SK-N-SH treated with all-trans-retinoic acid at 6 μM for 48 hours (cell line): ENCODE measurements around the gene CDC42SE2.

Experiments used
- BACH2 ChIP-seq: fragments of 250-450 bp; sonication (Bioruptor Pico); IDR thresholded peaks from 2 replicates; pipeline ENCODE4 v1.9.0; 2021; ENCODE audit warnings: mild to moderate bottlenecking, borderline replicate concordance
- CSDC2 ChIP-seq: fragments of 250-450 bp; sonication (Bioruptor Pico); IDR thresholded peaks from 2 replicates; pipeline ENCODE4 v1.5.0; 2020; ENCODE audit warnings: mild to moderate bottlenecking, moderate library complexity
- GLIS3 ChIP-seq: fragments of 250-450 bp; sonication (Bioruptor Pico); IDR thresholded peaks from 2 replicates; pipeline ENCODE4 v1.5.0; 2020; ENCODE audit warnings: mild to moderate bottlenecking, moderate library complexity
- TCF4 ChIP-seq: fragments of 250-450 bp; sonication (Bioruptor Pico); IDR thresholded peaks from 2 replicates; pipeline ENCODE4 v1.8.0; 2021; ENCODE audit warnings: mild to moderate bottlenecking, moderate library complexity, borderline replicate concordance
- TOX ChIP-seq: fragments of 250-450 bp; sonication (Bioruptor Pico); IDR thresholded peaks from 2 replicates; pipeline ENCODE4 v1.8.0; 2021; ENCODE audit warnings: mild to moderate bottlenecking, moderate library complexity, borderline replicate concordance
- ZC3H10 ChIP-seq: fragments of 250-450 bp; sonication (Bioruptor Pico); IDR thresholded peaks from 2 replicates; pipeline ENCODE4 v1.5.1; 2021; ENCODE audit warnings: mild to moderate bottlenecking, moderate library complexity
- ZFP30 ChIP-seq: fragments of 450-650 bp; formaldehyde crosslinking; IDR thresholded peaks from 2 replicates; pipeline ENCODE4 v1.5.0; 2022; ENCODE audit warnings: mild to moderate bottlenecking, moderate library complexity
- ZNF8 ChIP-seq: fragments of 450-650 bp; formaldehyde crosslinking; IDR thresholded peaks from 2 replicates; pipeline ENCODE4 v1.5.0; 2020; ENCODE audit warnings: mild to moderate bottlenecking, moderate library complexity
- TF ChIP-seq, protein P1 (sequence below): fragments of 250-450 bp; sonication (Bioruptor Pico); IDR thresholded peaks from 2 replicates; pipeline ENCODE4 v1.5.1; 2021; ENCODE audit warnings: mild to moderate bottlenecking, moderate library complexity
- TF ChIP-seq, protein P2 (sequence below): fragments of 250-450 bp; sonication (Bioruptor Pico); IDR thresholded peaks from 2 replicates; pipeline ENCODE4 v1.5.0; 2020; ENCODE audit warnings: mild to moderate bottlenecking, moderate library complexity
- TF ChIP-seq, protein P3 (sequence below): fragments of 250-450 bp; sonication (Bioruptor Pico); IDR thresholded peaks from 2 replicates; pipeline ENCODE4 v1.8.0; 2020; ENCODE audit warnings: mild to moderate bottlenecking, moderate library complexity, borderline replicate concordance

DNA sequence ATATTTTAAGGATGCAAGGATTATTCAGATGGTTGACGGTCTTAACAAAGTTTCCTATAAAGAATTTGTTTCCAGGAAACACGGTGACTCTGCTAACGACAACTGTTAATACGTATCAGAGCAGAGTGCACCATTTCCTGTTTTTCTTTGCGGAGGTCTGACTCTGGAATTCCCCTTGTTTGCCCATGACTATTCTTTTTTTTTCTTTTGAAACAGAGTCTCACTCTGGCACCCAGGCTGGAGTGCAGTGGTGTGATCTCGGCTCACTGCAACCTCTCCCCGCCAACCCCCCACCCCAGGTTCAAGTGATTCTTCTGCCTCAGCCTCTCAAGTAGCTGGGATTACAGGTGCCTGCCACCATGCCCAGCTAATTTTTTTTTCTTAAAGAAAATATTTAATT, 115.9 kb downstream of the CDC42SE2 start:
- TF ChIP-seq, protein P1, sequence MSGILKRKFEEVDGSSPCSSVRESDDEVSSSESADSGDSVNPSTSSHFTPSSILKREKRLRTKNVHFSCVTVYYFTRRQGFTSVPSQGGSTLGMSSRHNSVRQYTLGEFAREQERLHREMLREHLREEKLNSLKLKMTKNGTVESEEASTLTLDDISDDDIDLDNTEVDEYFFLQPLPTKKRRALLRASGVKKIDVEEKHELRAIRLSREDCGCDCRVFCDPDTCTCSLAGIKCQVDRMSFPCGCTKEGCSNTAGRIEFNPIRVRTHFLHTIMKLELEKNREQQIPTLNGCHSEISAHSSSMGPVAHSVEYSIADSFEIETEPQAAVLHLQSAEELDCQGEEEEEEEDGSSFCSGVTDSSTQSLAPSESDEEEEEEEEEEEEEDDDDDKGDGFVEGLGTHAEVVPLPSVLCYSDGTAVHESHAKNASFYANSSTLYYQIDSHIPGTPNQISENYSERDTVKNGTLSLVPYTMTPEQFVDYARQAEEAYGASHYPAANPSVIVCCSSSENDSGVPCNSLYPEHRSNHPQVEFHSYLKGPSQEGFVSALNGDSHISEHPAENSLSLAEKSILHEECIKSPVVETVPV: no peak
- TF ChIP-seq TOX (CRISPR knock-in tag) (no peak), ZNF8 (CRISPR knock-in tag) (no peak), BACH2 (no peak), GLIS3 (CRISPR knock-in tag) (no peak), ZFP30 (CRISPR knock-in tag) (no peak), CSDC2 (CRISPR knock-in tag) (no peak), ZC3H10 (no peak), TCF4 (CRISPR knock-in tag) (no peak)
- TF ChIP-seq, protein P2, sequence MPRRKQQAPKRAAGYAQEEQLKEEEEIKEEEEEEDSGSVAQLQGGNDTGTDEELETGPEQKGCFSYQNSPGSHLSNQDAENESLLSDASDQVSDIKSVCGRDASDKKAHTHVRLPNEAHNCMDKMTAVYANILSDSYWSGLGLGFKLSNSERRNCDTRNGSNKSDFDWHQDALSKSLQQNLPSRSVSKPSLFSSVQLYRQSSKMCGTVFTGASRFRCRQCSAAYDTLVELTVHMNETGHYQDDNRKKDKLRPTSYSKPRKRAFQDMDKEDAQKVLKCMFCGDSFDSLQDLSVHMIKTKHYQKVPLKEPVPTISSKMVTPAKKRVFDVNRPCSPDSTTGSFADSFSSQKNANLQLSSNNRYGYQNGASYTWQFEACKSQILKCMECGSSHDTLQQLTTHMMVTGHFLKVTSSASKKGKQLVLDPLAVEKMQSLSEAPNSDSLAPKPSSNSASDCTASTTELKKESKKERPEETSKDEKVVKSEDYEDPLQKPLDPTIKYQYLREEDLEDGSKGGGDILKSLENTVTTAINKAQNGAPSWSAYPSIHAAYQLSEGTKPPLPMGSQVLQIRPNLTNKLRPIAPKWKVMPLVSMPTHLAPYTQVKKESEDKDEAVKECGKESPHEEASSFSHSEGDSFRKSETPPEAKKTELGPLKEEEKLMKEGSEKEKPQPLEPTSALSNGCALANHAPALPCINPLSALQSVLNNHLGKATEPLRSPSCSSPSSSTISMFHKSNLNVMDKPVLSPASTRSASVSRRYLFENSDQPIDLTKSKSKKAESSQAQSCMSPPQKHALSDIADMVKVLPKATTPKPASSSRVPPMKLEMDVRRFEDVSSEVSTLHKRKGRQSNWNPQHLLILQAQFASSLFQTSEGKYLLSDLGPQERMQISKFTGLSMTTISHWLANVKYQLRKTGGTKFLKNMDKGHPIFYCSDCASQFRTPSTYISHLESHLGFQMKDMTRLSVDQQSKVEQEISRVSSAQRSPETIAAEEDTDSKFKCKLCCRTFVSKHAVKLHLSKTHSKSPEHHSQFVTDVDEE (CRISPR knock-in tag): no peak
- TF ChIP-seq, protein P3, sequence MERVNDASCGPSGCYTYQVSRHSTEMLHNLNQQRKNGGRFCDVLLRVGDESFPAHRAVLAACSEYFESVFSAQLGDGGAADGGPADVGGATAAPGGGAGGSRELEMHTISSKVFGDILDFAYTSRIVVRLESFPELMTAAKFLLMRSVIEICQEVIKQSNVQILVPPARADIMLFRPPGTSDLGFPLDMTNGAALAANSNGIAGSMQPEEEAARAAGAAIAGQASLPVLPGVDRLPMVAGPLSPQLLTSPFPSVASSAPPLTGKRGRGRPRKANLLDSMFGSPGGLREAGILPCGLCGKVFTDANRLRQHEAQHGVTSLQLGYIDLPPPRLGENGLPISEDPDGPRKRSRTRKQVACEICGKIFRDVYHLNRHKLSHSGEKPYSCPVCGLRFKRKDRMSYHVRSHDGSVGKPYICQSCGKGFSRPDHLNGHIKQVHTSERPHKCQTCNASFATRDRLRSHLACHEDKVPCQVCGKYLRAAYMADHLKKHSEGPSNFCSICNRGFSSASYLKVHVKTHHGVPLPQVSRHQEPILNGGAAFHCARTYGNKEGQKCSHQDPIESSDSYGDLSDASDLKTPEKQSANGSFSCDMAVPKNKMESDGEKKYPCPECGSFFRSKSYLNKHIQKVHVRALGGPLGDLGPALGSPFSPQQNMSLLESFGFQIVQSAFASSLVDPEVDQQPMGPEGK (CRISPR knock-in tag): no peak
